Measurements from ENCODE around the gene NRP2. TPM values are rescaled to one million over a fixed set of nuclear protein-coding genes. Genes with fewer than 3 reads are reported as not detected.

Gene NRP2
- total and polyA plus RNA-seq, 9 donors = 47.9 to 143 (median 106) TPM

DNA sequence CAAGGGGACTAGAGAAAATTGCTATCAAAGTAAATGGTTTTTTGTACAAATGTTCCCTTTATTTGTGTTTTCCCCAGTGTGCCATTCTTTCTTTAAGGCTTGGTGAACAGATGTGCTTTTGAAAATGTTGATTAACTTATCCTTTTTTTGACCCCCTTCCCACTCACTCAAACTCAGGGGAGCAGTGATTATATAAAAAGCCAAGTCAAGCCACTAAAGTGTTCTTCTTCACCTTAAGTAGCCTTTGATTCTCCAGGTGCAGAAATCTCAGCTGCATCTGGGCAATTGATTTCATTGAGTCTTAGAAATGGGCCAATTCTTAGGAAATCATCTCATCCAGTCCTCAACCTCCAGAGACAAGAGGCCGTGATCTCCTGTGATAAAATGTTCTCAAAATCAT is 107.6 kb downstream of the NRP2 start:
- Histone ChIP-seq H3K4me3 (no peak overlapping the region), H3K27ac (no peak overlapping the region), H3K4me1 (ENCODE audit: insufficient read depth) (peaks cover 3% of the 10 kb centered on the region), H3K27me3 (no peaks in the 10 kb centered on the region), H3K9me3 (no peaks in the 10 kb centered on the region), H3K36me3 (no peaks in the 10 kb centered on the region)
- TF ChIP-seq POLR2A (IDR thresholded peaks at IDR 0.05) = no peak
- TF ChIP-seq, protein P1, sequence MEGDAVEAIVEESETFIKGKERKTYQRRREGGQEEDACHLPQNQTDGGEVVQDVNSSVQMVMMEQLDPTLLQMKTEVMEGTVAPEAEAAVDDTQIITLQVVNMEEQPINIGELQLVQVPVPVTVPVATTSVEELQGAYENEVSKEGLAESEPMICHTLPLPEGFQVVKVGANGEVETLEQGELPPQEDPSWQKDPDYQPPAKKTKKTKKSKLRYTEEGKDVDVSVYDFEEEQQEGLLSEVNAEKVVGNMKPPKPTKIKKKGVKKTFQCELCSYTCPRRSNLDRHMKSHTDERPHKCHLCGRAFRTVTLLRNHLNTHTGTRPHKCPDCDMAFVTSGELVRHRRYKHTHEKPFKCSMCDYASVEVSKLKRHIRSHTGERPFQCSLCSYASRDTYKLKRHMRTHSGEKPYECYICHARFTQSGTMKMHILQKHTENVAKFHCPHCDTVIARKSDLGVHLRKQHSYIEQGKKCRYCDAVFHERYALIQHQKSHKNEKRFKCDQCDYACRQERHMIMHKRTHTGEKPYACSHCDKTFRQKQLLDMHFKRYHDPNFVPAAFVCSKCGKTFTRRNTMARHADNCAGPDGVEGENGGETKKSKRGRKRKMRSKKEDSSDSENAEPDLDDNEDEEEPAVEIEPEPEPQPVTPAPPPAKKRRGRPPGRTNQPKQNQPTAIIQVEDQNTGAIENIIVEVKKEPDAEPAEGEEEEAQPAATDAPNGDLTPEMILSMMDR (IDR thresholded peaks at IDR 0.05) = no peak
- no peak for TF ChIP-seq EP300 (IDR thresholded peaks at IDR 0.05)
- WGBS, 3 donors = 91 to 99% (median 94%) methylated on average over 1 of the region's 1 CpG
- intact Hi-C loops (cut with DNase I) = no loop called here
- no peak for DNase-seq

DNA sequence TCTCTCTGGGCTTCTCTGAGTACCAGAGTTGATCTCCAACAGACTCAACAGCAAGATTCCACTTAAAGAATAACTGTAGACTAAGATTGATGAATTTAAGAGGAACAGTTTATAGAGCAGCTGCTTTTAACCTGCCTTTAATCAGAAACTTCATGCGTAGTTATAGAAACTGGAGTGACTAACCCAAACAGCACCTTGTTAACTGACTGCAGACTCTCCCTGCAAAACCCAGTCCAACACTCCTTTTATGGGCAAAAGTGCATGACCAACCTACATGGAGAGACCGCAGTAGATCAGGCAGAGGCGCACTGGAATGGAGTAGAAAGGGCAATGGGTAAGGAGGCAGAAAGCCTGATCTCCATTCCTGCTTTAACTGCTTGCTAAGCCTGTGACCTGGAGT is 110.6 kb downstream of the NRP2 start:
- WGBS, 3 donors = 81 to 95% (median 86%) methylated on average over 3 of the region's 3 CpGs
- TF ChIP-seq, protein P1 (IDR thresholded peaks at IDR 0.05) = no peak
- no peak for TF ChIP-seq POLR2A (IDR thresholded peaks at IDR 0.05)
- no peak for TF ChIP-seq EP300 (IDR thresholded peaks at IDR 0.05)
- H3K4me1 ChIP-seq (ENCODE audit: insufficient read depth) = peaks cover 1% of the 10 kb centered on the region

DNA sequence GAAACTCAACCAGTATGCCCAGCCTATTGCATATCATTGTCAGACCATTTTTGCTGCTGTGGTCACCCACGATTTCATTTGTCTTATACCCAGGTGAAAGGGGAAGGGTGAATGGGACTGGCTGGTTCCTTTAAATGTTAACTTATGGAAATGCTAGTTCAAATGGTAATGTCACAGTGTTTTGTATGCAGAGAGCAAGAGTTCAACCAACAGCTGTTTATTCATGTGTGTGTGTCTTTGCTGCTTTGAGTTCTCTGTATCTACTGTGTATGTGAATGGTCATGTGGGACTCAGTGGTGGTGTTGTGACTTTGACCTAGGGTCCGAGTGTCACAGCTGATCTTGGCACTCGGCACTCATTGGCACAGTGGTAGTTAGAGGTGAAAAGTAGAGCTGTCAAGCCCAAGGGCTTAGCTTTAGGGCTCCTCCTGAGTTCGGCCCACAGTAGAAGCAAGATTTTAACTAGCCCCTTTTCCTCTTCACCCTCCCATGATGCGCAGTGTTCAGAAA is 114.6 kb downstream of the NRP2 start:
- intact Hi-C loops (cut with DNase I) = no loop called here
- no peak overlapping the region for H3K27ac ChIP-seq
- TF ChIP-seq POLR2A (IDR thresholded peaks at IDR 0.05) (no peak), EP300 (IDR thresholded peaks at IDR 0.05) (no peak)
- TF ChIP-seq, protein P1 (IDR thresholded peaks at IDR 0.05) = no peak
- peaks cover 0 to 7% of the 10 kb centered on the region in 2 donors for H3K9me3 ChIP-seq
- no peaks in the 10 kb centered on the region for H3K27me3 ChIP-seq
- DNase-seq = no peak
- 93 to 97% (median 94%) methylated on average over 5 of the region's 5 CpGs for WGBS, 3 donors
- no peaks in the 10 kb centered on the region for H3K36me3 ChIP-seq
- H3K4me1 ChIP-seq (ENCODE audit: insufficient read depth) = peaks cover 10% of the 10 kb centered on the region
- no peak overlapping the region for H3K4me3 ChIP-seq

More for the DNA sequence above, 110.6 kb downstream of the NRP2 start:
- intact Hi-C loops (cut with DNase I) = no loop called here
- H3K27ac ChIP-seq = no peak overlapping the region
- DNase-seq = no peak
- no peak overlapping the region for H3K4me3 ChIP-seq
- H3K9me3 ChIP-seq = no peaks in the 10 kb centered on the region
- no peaks in the 10 kb centered on the region for H3K27me3 ChIP-seq
- no peaks in the 10 kb centered on the region for H3K36me3 ChIP-seq

DNA sequence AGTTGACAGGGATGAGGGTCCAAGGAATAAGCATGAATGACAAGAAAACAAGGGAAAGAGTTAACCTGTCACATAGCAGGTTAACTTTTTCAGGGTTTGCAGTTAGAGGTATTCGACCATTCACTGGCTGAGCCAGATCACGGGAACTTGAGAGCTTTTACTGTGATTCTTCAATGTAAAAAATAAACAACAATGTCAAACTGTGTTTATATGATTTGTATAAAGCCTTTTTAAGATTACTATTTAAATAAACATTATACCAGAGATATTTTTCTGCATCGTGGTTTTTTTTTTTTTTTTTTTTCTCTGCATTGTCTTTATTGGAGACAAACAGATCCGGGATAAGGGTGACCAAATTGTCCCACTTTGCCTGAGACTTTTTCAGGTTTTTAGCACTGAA is 115.6 kb downstream of the NRP2 start:
- H3K36me3 ChIP-seq = no peaks in the 10 kb centered on the region

More for the DNA sequence above, 115.6 kb downstream of the NRP2 start:
- H3K4me1 ChIP-seq (ENCODE audit: insufficient read depth) = peaks cover 10% of the 10 kb centered on the region
- TF ChIP-seq POLR2A (IDR thresholded peaks at IDR 0.05) (no peak), EP300 (IDR thresholded peaks at IDR 0.05) (no peak)
- TF ChIP-seq, protein P1 (IDR thresholded peaks at IDR 0.05) = no peak
- 82 to 89% (median 82%) methylated on average over 4 of the region's 4 CpGs for WGBS, 3 donors
- intact Hi-C loops (cut with DNase I) = no loop called here
- no peak for DNase-seq
- H3K9me3 ChIP-seq = peaks cover 0 to 7% of the 10 kb centered on the region in 2 donors
- H3K27me3 ChIP-seq = no peaks in the 10 kb centered on the region
- H3K4me3 ChIP-seq = no peak overlapping the region
- no peak overlapping the region for H3K27ac ChIP-seq

Data from ovary (tissue), 9 donors.